CD4-positive, alpha-beta memory T cell (primary cell): ENCODE data around the gene CD200R1. TPM values are rescaled to one million over a fixed set of nuclear protein-coding genes. Genes with fewer than 3 reads are reported as not detected.

ENCODE experiments used
- polyA plus RNA-seq, 2 donors: library from polyadenylated mRNA; unstranded; fragments of 300-500 nt; fragmentation: Illumina TruSeq; gene quantifications; one replicate each; pipeline ENCODE4 v1.2.3, GENCODE V29; 2021
- total RNA-seq, 2 experiments: library from RNA; stranded (reverse); gene quantifications; one replicate each; pipeline ENCODE4 v1.2.3, GENCODE V29; 2021

Gene CD200R1
- total and polyA plus RNA-seq, 4 experiments from 2014 or later: 22.6 to 30.1 (median 28.4) TPM

Other genes with a start within 250 kb of the CD200R1 start
- not detected for gene CD200R1L, start 128.2 kb downstream of the CD200R1 start, total RNA-seq
- not detected for gene CD200R1L, start 128.2 kb downstream of the CD200R1 start, polyA plus RNA-seq
- gene GTPBP8, start 15.9 kb upstream of the CD200R1 start, total RNA-seq: 10 to 100 TPM; 36.0 to 40.0 TPM
- gene GTPBP8, start 15.9 kb upstream of the CD200R1 start, polyA plus RNA-seq: 10 to 100 TPM; 17.2 to 27.3 TPM
- gene BOC, start 236.5 kb upstream of the CD200R1 start, total RNA-seq: not detected
- not detected for gene BOC, start 236.5 kb upstream of the CD200R1 start, polyA plus RNA-seq